Psoas muscle (tissue), 8 donors: ENCODE results near the gene FANCC. TPM values are rescaled to one million over a fixed set of nuclear protein-coding genes. Genes with fewer than 3 reads are reported as not detected.

Experiments
- ATAC-seq, 4 donors: fragments of 200-7000 bp; cut with Tn5 transposase; one replicate each; pipeline ENCODE4 v1.9.1; 2020; ENCODE audit warnings: moderate library complexity in 3 of 4, mild to moderate bottlenecking in 2 of 4
- DNase-seq, 2 donors: peaks; one replicate each; pipeline ENCODE4 v3.0.0-alpha.2; 2020
- H3K27ac ChIP-seq: fragments of 200-600 bp; one replicate; pipeline ENCODE4 v1.8.0; 2022
- H3K27me3 ChIP-seq, 3 donors: fragments of 200-600 bp in 1 of 3; one replicate each; pipeline versions ENCODE4 v1.6.1 to v1.8.0; 2013 to 2022; ENCODE audit warnings: low read length in 2 of 3, mild to moderate bottlenecking in 2 of 3, moderate library complexity in 1 of 3; ENCODE audit not compliant: insufficient read depth in 3 of 3
- H3K36me3 ChIP-seq, 2 donors: fragments of 200-600 bp in 1 of 2; one replicate each; pipeline versions ENCODE4 v1.6.1 to v1.8.0; 2013 to 2022; ENCODE audit warnings: low read depth in 1 of 2, mild to moderate bottlenecking in 1 of 2, moderate library complexity in 1 of 2; ENCODE audit not compliant: insufficient read depth in 1 of 2
- H3K4me1 ChIP-seq: fragments of 200-600 bp; one replicate; pipeline ENCODE4 v1.8.0; 2022
- H3K4me3 ChIP-seq: fragments of 200-600 bp; one replicate; pipeline ENCODE4 v1.8.0; 2022; ENCODE audit warnings: mild to moderate bottlenecking
- H3K9me3 ChIP-seq: fragments of 200-600 bp; one replicate; pipeline ENCODE4 v1.8.0; 2022
- CTCF ChIP-seq: fragments of 200-600 bp; IDR thresholded peaks from one replicate; pipeline ENCODE4 v1.8.0; 2022; ENCODE audit warnings: antibody characterized with exemption
- WGBS, 3 donors: extraction: QIAGEN DNeasy Blood & Tissue Kit; methylation state at CpG; one replicate each; pipeline versions ENCODE4 v1.1.6 to v1.1.7; 2013; 5-methylcytosine and 5-hydroxymethylcytosine counted together
- intact Hi-C, 2 donors: fragments of 100-400 bp; cut with DNase I; formaldehyde crosslinking; loops; one replicate each; pipeline versions ENCODE4 v1.11.0 to v1.14.2; 2022
- polyA plus RNA-seq, 3 donors: library from polyadenylated mRNA; stranded (reverse); fragments of 200-250 nt; gene quantifications; one replicate each; pipeline ENCODE4 v1.2.3, GENCODE V29; 2013
- total RNA-seq, 4 donors: library from RNA; stranded (reverse); fragmentation: NEBNext Ultra II Directional in 2 of 4; extraction: Animal tissue kit (Norgen Biotek cat#: 25700) in 2 of 4; gene quantifications; one replicate each; pipeline versions ENCODE4 v1.2.1 to v1.2.4, GENCODE V29; 2021 to 2023
- donor health status: healthy with polysubstance abuse.
- donor health status: DM: no; HTN: no; CAD: no; lungs with moderate emphysema.
- donor health status: Bipolar disorder and iron deficiency.
- donor health status: healthy.
- donor health status: DM: yes; HTN: yes; CAD: no.
- donor health status: DM: no; HTN: no; CAD: no.
- donor health status: DM: no; HTN: no; CAD: no.
- donor health status: DM: yes; HTN: yes; CAD: no.

Gene FANCC
- total and polyA plus RNA-seq, 7 donors: 2.1 to 5.2 (median 3.6) TPM

- no peak overlapping the region for H3K4me3 ChIP-seq
- DNase-seq: no peak
- H3K27me3 ChIP-seq: no peaks in the 10 kb centered on the region
- TF ChIP-seq CTCF: no peak
- no peaks in the 10 kb centered on the region for H3K9me3 ChIP-seq
- intact Hi-C loops: loop anchor here in 1 of 2 donors (5.0 kb wide), 1 partner anchor 344 kb away; no protein-coding TSS in a partner anchor
- WGBS, 3 donors: 47 to 71% (median 49%) methylated on average over 9 of the region's 9 CpGs
- H3K4me1 ChIP-seq: peaks cover 5% of the 10 kb centered on the region
- no peak overlapping the region for H3K27ac ChIP-seq
- H3K36me3 ChIP-seq: no peaks in the 10 kb centered on the region
- peak in 1 of 4 donors; percentile 35 for ATAC-seq
Measured at GRCh38 chr9:95126739-95127138, 190.8 kb downstream of the FANCC start.

DNA sequence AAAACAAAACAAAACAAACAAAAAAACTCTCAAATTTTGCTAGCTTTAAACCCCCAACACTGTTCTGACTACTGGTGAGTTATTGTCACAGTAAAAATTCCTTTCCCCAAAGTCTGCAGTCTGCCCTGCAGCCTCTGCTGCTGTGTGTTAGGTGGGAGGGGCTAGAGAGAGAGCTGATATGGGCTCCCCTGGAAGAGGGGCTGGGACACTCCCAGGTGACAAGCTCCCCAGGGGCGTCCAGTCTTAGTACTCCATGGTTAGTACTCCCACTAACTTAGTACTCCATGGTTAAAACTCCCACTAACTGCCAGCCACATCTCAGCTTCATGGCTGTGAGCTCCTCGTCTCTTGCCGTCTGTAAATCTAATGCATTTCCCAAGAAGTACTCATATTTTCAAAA, 191.9 kb downstream of the FANCC start:
- Histone ChIP-seq H3K4me1 (peaks cover 5% of the 10 kb centered on the region), H3K27ac (no peak overlapping the region), H3K36me3 (no peaks in the 10 kb centered on the region), H3K27me3 (no peaks in the 10 kb centered on the region), H3K4me3 (no peak overlapping the region), H3K9me3 (no peaks in the 10 kb centered on the region)
- WGBS, 3 donors: 79 to 92% (median 85%) methylated on average over 3 of the region's 3 CpGs
- no peak for TF ChIP-seq CTCF
- intact Hi-C loops: loop anchor here in 1 of 2 donors (5.0 kb wide), 1 partner anchor 343 kb away; no protein-coding TSS in a partner anchor
- ATAC-seq (no peak), DNase-seq (no peak)

- no peaks in the 10 kb centered on the region for H3K36me3 ChIP-seq
- ATAC-seq (peak in 2 of 4 donors; percentile 33 to 39), DNase-seq (no peak)
- H3K27ac ChIP-seq: no peak overlapping the region
- intact Hi-C loops: loop anchor here in 1 of 2 donors (5.0 kb wide), 1 partner anchor 342 kb away; no protein-coding TSS in a partner anchor
- WGBS, 3 donors: 65 to 67% (median 66%) methylated on average over 9 of the region's 9 CpGs
- H3K4me3 ChIP-seq: no peak overlapping the region
- peaks cover 5% of the 10 kb centered on the region for H3K4me1 ChIP-seq
- no peaks in the 10 kb centered on the region for H3K27me3 ChIP-seq
- TF ChIP-seq CTCF: peak; percentile 9
- H3K9me3 ChIP-seq: no peaks in the 10 kb centered on the region
Measured at GRCh38 chr9:95124582-95125367, 192.7 kb downstream of the FANCC start.

- Histone ChIP-seq H3K4me3 (no peak overlapping the region), H3K36me3 (no peaks in the 10 kb centered on the region), H3K4me1 (no peaks in the 10 kb centered on the region), H3K9me3 (no peaks in the 10 kb centered on the region), H3K27ac (no peak overlapping the region), H3K27me3 (no peaks in the 10 kb centered on the region)
- intact Hi-C loops: no loop called here
- ATAC-seq: no peak
- DNase-seq: no peak
- TF ChIP-seq CTCF: no peak
Measured at GRCh38 chr9:95120781-95121370, 196.6 kb downstream of the FANCC start.
